Testis (tissue), 3 donors: Measurements from ENCODE around the gene UBR2. TPM values are rescaled to one million over a fixed set of nuclear protein-coding genes. Genes with fewer than 3 reads are reported as not detected.
A peak's percentile ranks its signal among the peaks of the same experiment; 100 is the strongest.
"Not testable (repeated sequence)": the region's sequence is repeated elsewhere in the genome, so short reads cannot be mapped to it uniquely, and the experiment has no call there.

ENCODE experiments used
- DNase-seq: peaks from one replicate; pipeline ENCODE4 v3.0.0-alpha.2; 2019
- H3K27ac ChIP-seq, 2 donors: fragments of 200-600 bp; sonication (generic); one replicate each; pipeline ENCODE4 v1.5.1; 2019
- H3K27me3 ChIP-seq: fragments of 200-600 bp; sonication (generic); one replicate; pipeline ENCODE4 v1.5.1; 2019
- H3K36me3 ChIP-seq: fragments of 200-600 bp; sonication (generic); one replicate; pipeline ENCODE4 v1.5.1; 2017; ENCODE audit warnings: low read depth; ENCODE audit errors: missing control alignments
- H3K4me1 ChIP-seq: fragments of 200-600 bp; sonication (generic); one replicate; pipeline ENCODE4 v1.5.1; 2019
- H3K4me3 ChIP-seq, 2 donors: fragments of 200-600 bp; sonication (generic); one replicate each; pipeline ENCODE4 v1.5.1; 2017 to 2019
- H3K9me3 ChIP-seq: fragments of 200-600 bp; sonication (generic); one replicate; pipeline ENCODE4 v1.5.1; 2017
- CTCF ChIP-seq, 3 experiments: fragments of 450-650 bp in 2 of 3; fragments of 200-600 bp in 1 of 3; sonication (generic) in 1 of 3; IDR thresholded peaks; one replicate each; pipeline ENCODE4 v1.5.1; 2016 to 2019; ENCODE audit warnings: antibody characterized with exemption in 3 of 3, mild to moderate bottlenecking in 2 of 3, moderate library complexity in 1 of 3
- POLR2A ChIP-seq: fragments of 450-650 bp; IDR thresholded peaks from one replicate; pipeline ENCODE4 v1.6.1; 2017; ENCODE audit warnings: antibody characterized with exemption, mild to moderate bottlenecking, moderate library complexity
- WGBS, 2 donors: methylation state at CpG; one replicate each; pipeline ENCODE4 v1.1.5; 2018; 5-methylcytosine and 5-hydroxymethylcytosine counted together
- intact Hi-C: fragments of 100-400 bp; cut with DNase I; formaldehyde crosslinking; loops from one replicate; pipeline ENCODE4 v1.15.1; 2023; ENCODE audit warnings: low total_unique reads
- polyA plus RNA-seq: library from polyadenylated mRNA; stranded (reverse); fragments of 350-450 nt; fragmentation: Illumina TruSeq; extraction: RNeasy Lipid Tissue Mini Kit (QIAGEN cat#74804); gene quantifications from one replicate; pipeline ENCODE4 v1.2.3, GENCODE V29; 2014; ENCODE audit warnings: low read depth, low replicate concordance; ENCODE audit not compliant: insufficient read depth
- small RNA-seq, 2 donors: library from RNA; depleted of rRNA; stranded (forward); fragments of <200 nt; gene quantifications; one replicate each; pipeline ENCODE3, GENCODE V24; 2016
- total RNA-seq, 2 donors: library from RNA; depleted of rRNA; stranded (reverse); fragments of >200 nt; gene quantifications; one replicate each; pipeline ENCODE4 v1.2.3, GENCODE V29; 2016

Gene UBR2
- total and polyA plus RNA-seq, 3 donors from 2014 or later, result 11.1 to 26.8 (median 25.8) TPM

GRCh38 chr6:42729731-42730130 is 165.9 kb downstream of the UBR2 start:
- no peaks in the 10 kb centered on the region for H3K36me3 ChIP-seq
- intact Hi-C loops, result loop anchor here (10.0 kb wide), 2 partner anchors 65 to 145 kb away; partner anchors contain the start of gene RPL7L1
- H3K27ac ChIP-seq, result no peak overlapping the region
- DNase-seq, result no peak
- H3K27me3 ChIP-seq, result no peaks in the 10 kb centered on the region
- H3K4me3 ChIP-seq, result no peak overlapping the region
- peaks cover 8% of the 10 kb centered on the region for H3K4me1 ChIP-seq
- no peak for TF ChIP-seq POLR2A
- H3K9me3 ChIP-seq, result no peaks in the 10 kb centered on the region
- WGBS, 2 donors, result 58 to 65% methylated on average over 3 of the region's 3 CpGs

- H3K9me3 ChIP-seq, intact Hi-C loops, H3K36me3 ChIP-seq, H3K27ac ChIP-seq, H3K4me3 ChIP-seq, H3K27me3 ChIP-seq, H3K4me1 ChIP-seq: not testable (repeated sequence)
- 55 to 66% methylated on average over 13 of the region's 13 CpGs for WGBS, 2 donors
- peak; percentile 53 for DNase-seq
These were observed 170.1 kb downstream of the UBR2 start for GRCh38 chr6:42733867-42734481.

- no peak for DNase-seq
- H3K27ac ChIP-seq, result no peak overlapping the region
- intact Hi-C loops, result no loop called here
- no peaks in the 10 kb centered on the region for H3K27me3 ChIP-seq
- no peak overlapping the region for H3K4me3 ChIP-seq
- TF ChIP-seq CTCF (IDR thresholded peaks at IDR 0.05) (no peak), POLR2A (no peak)
- no peaks in the 10 kb centered on the region for H3K36me3 ChIP-seq
- WGBS, 2 donors, result 93 to 97% methylated on average over 3 of the region's 3 CpGs
- H3K9me3 ChIP-seq, result no peaks in the 10 kb centered on the region
- H3K4me1 ChIP-seq, result no peaks in the 10 kb centered on the region
These were observed 172.1 kb downstream of the UBR2 start for GRCh38 chr6:42735976-42736375.

- Histone ChIP-seq H3K27me3 (no peaks in the 10 kb centered on the region), H3K9me3 (no peaks in the 10 kb centered on the region), H3K4me3 (no peak overlapping the region), H3K36me3 (no peaks in the 10 kb centered on the region), H3K27ac (no peak overlapping the region), H3K4me1 (peaks cover 7% of the 10 kb centered on the region)
- WGBS, 2 donors, result 60 to 61% methylated on average over 3 of the region's 3 CpGs
- intact Hi-C loops, result no loop called here
- no peak for DNase-seq
- no peak for TF ChIP-seq CTCF (IDR thresholded peaks at IDR 0.05)
- TF ChIP-seq POLR2A, result no peak
These were observed 176.9 kb downstream of the UBR2 start for GRCh38 chr6:42740725-42741124.

- WGBS, 2 donors, result 72 to 82% methylated on average over 5 of the region's 5 CpGs
These were observed 178.5 kb downstream of the UBR2 start for GRCh38 chr6:42742116-42742894.

More at GRCh38 chr6:42742116-42742894, 178.5 kb downstream of the UBR2 start:
- H3K27ac ChIP-seq, result no peak overlapping the region
- H3K36me3 ChIP-seq, result no peaks in the 10 kb centered on the region
- peaks cover 7% of the 10 kb centered on the region for H3K4me1 ChIP-seq
- H3K4me3 ChIP-seq, result no peak overlapping the region
- no peak for DNase-seq
- no peak for TF ChIP-seq CTCF (IDR thresholded peaks at IDR 0.05)
- no peak for TF ChIP-seq POLR2A
- no peaks in the 10 kb centered on the region for H3K9me3 ChIP-seq
- intact Hi-C loops, result no loop called here
- H3K27me3 ChIP-seq, result no peaks in the 10 kb centered on the region

Small RNAs within 50 kb of the gene (small RNA-seq; reads per million reads assigned to genes)
- gene RNU6-890P, result 0 reads per million in 2 donors

Other genes with a start within 250 kb of the UBR2 start
- gene TRERF1, start 112.1 kb upstream of the UBR2 start, total RNA-seq, result 10 to 100 TPM; 40.4 to 49.1 TPM
- gene TRERF1, start 112.1 kb upstream of the UBR2 start, polyA plus RNA-seq, result 13.7 TPM
- 1 to 10 TPM; 6.0 to 6.6 TPM for gene PRPH2, start 158.6 kb downstream of the UBR2 start, total RNA-seq
- 5.4 TPM for gene PRPH2, start 158.6 kb downstream of the UBR2 start, polyA plus RNA-seq
- gene TBCC, start 182.1 kb downstream of the UBR2 start, total RNA-seq, result 10 to 100 TPM; 40.2 to 52.1 TPM
- 35.0 TPM for gene TBCC, start 182.1 kb downstream of the UBR2 start, polyA plus RNA-seq
- 10 to 100 TPM; 20.4 to 21.1 TPM for gene BICRAL, start 218.0 kb downstream of the UBR2 start, total RNA-seq
- 12.5 TPM for gene BICRAL, start 218.0 kb downstream of the UBR2 start, polyA plus RNA-seq